ENCODE data around the gene TSHR.
A peak's percentile ranks its signal among the peaks of the same experiment; 100 is the strongest.

The TSHR gene

GRCh38 chr14:80958939-80959338 is 3.5 kb downstream of the TSHR start:
- no peak for TF ChIP-seq CTCF (conservative IDR thresholded peaks at IDR 0.05; ENCODE audit: low read length)
- DNase-seq (ENCODE audit: low read depth): no peak
- no peak overlapping the region for H3K4me3 ChIP-seq (ENCODE audit: low read length)

DNA sequence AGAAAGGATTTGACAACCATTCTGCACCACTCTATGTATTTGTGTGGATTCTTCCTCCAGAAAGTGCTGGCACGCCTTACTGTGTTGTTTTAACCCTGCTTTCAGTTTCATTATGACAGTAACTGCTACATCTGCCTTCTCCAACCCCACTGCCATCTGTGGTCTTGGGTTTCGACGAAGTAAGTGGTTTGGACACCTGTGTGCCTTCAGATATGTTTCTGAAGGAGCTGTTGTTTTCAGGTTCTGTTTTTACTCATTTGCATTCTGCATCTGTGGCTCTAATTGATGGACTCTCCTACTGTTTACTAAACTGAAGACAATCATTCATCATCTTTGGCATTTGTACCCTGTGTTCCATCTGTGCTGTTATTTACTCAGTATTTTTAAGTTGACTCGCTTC is 4.1 kb downstream of the TSHR start:
- H3K4me3 ChIP-seq (ENCODE audit: low read length): no peak overlapping the region; the same call in 1 of the 2 replicates
- DNase-seq (ENCODE audit: low read depth): no peak

GRCh38 chr14:80965037-80965436 is 9.6 kb downstream of the TSHR start:
- H3K4me3 ChIP-seq (ENCODE audit: low read length): no peak overlapping the region
- no peak for TF ChIP-seq CTCF (conservative IDR thresholded peaks at IDR 0.05; ENCODE audit: low read length)
- DNase-seq (ENCODE audit: low read depth): peak; percentile 31

More for the DNA sequence above, 4.1 kb downstream of the TSHR start:
- TF ChIP-seq CTCF (conservative IDR thresholded peaks at IDR 0.05; ENCODE audit: low read length): no peak

DNA sequence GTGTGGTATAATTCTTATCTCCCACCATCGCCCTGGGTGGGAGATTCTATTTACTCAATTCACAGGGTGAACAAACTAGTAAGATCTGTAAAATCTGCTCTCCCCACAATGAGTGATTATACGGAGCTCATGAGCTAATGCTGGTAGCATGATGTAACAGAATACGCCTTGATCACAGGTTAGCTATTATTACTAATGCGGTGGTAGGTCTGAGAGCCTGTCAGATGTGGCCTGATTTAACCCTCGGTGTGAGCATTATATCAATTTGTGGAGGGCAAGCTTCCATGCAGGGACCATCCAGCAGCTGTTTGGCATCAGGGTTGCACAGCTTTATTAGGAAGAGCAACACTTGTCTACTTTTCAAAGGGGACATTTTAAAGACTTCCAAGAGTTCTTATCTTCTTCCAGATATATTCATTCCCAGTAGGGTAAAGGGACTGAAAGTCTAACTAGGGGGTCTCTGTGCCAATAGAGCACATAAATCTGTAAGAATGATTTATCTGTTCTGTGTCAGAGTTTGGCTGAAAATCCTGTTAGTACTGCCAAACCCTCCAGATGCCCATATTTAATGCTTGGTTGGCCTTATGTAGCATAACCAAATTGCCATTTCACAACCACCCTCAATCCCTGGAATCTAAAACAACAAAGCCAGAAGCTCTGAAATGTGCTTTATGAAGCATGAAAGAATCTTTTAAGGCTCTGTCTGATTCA is 18.7 kb downstream of the TSHR start:
- no peak for TF ChIP-seq CTCF (conservative IDR thresholded peaks at IDR 0.05; ENCODE audit: low read length)
- peak; percentile 92 for DNase-seq (ENCODE audit: low read depth)
- H3K4me3 ChIP-seq (ENCODE audit: low read length): no peak overlapping the region

GRCh38 chr14:80974679-80975078 is 19.3 kb downstream of the TSHR start:
- DNase-seq (ENCODE audit: low read depth): no peak
- H3K4me3 ChIP-seq (ENCODE audit: low read length): no peak overlapping the region
- no peak for TF ChIP-seq CTCF (conservative IDR thresholded peaks at IDR 0.05; ENCODE audit: low read length)

DNA sequence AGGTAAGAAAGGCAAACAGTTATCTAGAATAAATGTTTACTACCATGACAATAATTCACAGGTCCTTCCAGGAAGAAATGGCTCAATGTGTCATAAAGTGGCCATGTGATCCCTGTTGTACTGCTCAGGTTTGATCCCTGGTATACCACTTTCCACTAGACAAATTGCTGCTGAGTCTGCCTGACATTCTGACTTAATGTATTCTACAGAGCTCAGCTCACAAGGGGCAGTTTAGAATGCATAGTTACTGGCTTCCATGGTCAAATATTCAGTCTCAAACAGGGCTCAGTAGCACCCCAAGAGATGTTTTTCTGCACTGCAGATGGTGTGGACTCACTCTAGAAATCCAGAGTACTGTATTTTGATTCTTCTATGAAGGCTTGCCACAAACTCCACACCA is 21.8 kb downstream of the TSHR start:
- TF ChIP-seq CTCF (conservative IDR thresholded peaks at IDR 0.05; ENCODE audit: low read length): 0 out of 2 replicates have a peak, but pooled peaks have one; percentile 13
- no peak overlapping the region for H3K4me3 ChIP-seq (ENCODE audit: low read length)
- no peak for DNase-seq (ENCODE audit: low read depth)

DNA sequence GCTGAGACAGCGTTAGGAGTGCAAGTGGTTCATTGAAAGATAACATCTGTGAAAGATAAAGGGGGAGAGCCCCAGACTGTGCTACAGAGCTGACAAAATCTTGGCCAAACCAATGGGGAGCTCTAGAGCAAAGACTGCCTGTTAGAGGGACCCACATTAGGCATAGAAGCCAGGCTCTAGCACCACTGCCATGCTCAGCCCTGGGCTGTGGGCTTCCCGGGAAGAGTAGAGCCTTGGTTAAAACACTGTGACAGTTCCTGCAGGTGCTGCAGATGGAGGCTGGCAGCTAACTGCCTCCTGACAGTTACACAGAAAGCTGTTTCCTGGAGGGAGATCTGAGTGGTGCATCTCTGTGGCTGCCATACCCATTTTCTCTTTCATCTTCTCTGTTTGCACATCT is 23.0 kb downstream of the TSHR start:
- no peak for TF ChIP-seq CTCF (conservative IDR thresholded peaks at IDR 0.05; ENCODE audit: low read length)
- DNase-seq (ENCODE audit: low read depth): no peak

More for the DNA sequence above, 23.0 kb downstream of the TSHR start:
- H3K4me3 ChIP-seq (ENCODE audit: low read length): no peak overlapping the region

Data from AG10803 (cell line).